ENCODE data around the gene RAB35.

- TF ChIP-seq POLR2A (IDR thresholded peaks at IDR 0.05; ENCODE audit: low read length) = no peak
- no peak for TF ChIP-seq GATA1 (IDR thresholded peaks at IDR 0.05; ENCODE audit: low read depth, low read length)
Measured at GRCh38 chr12:120138366-120138765, 21.8 kb upstream of the RAB35 start.

Data from erythroblast (primary cell).